Mucosa of rectum (tissue), 2 donors: ENCODE data around the gene NTNG1.

Source experiments
- H3K27ac ChIP-seq, 2 donors: one replicate each; pipeline ENCODE4 v1.7.0; 2013; ENCODE audit warnings: inconsistent platforms in 2 of 2, low read depth in 2 of 2, low read length in 2 of 2
- H3K27me3 ChIP-seq, 2 donors: one replicate each; pipeline ENCODE4 v1.7.0; 2013; ENCODE audit warnings: low read length in 2 of 2; ENCODE audit not compliant: control insufficient read depth in 2 of 2, insufficient read depth in 2 of 2
- H3K36me3 ChIP-seq, 2 donors: one replicate each; pipeline ENCODE4 v1.7.0; 2013; ENCODE audit warnings: low read length in 2 of 2; ENCODE audit not compliant: control insufficient read depth in 2 of 2, insufficient read depth in 2 of 2
- H3K4me1 ChIP-seq, 2 donors: one replicate each; pipeline ENCODE4 v1.7.0; 2013; ENCODE audit warnings: low read length in 2 of 2, mild to moderate bottlenecking in 1 of 2; ENCODE audit not compliant: control insufficient read depth in 2 of 2, insufficient read depth in 2 of 2
- H3K4me3 ChIP-seq, 2 donors: one replicate each; pipeline ENCODE4 v1.7.0; 2013; ENCODE audit warnings: low read length in 2 of 2
- H3K9ac ChIP-seq, 2 donors: one replicate each; pipeline ENCODE4 v1.7.0; 2013; ENCODE audit warnings: low read length in 2 of 2, low read depth in 1 of 2, mild to moderate bottlenecking in 1 of 2
- H3K9me3 ChIP-seq, 2 donors: one replicate each; pipeline ENCODE4 v1.7.0; 2013; ENCODE audit warnings: low read length in 2 of 2; ENCODE audit not compliant: control insufficient read depth in 2 of 2
- donor health status: healthy.
- donor health status: Normal muscosa, but diverticular disease.

NTNG1 gene

DNA sequence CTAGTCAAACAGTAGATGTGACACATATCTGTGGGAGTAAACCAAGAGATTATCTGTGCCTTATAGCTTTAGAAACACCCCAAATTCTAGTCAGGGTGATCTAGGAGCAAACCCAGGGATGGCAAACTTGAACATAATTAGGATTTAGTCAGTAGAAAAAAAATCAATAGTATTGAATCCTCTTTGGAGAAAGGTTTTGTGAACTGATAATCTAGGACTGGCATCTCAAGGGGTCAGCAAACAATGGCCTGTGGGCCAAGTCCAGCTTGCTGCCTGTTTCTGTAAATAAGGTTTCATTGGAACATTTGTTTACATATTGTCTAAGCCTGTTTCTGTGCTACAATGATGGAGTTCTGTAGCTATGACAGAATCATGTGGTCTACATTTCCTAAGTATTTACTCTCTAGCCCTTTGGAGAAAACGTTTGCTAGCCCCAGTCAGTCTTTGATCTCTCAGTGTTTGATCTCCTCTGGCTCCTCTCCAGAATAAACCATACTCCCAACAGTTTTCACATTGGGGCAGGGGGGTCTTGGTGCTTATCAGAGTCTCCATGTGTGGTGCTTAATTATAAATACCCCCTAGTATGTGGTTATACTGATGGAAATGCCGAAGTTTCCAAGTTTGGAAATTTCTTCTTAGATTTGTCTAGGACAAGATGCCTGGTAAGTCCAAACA lies 385.8 kb downstream of the NTNG1 start:
- Histone ChIP-seq H3K27ac (no peak overlapping the region), H3K36me3 (no peaks in the 10 kb centered on the region), H3K27me3 (no peaks in the 10 kb centered on the region), H3K9me3 (no peaks in the 10 kb centered on the region), H3K4me1 (no peaks in the 10 kb centered on the region), H3K4me3 (no peak overlapping the region), H3K9ac (no peak overlapping the region)

DNA sequence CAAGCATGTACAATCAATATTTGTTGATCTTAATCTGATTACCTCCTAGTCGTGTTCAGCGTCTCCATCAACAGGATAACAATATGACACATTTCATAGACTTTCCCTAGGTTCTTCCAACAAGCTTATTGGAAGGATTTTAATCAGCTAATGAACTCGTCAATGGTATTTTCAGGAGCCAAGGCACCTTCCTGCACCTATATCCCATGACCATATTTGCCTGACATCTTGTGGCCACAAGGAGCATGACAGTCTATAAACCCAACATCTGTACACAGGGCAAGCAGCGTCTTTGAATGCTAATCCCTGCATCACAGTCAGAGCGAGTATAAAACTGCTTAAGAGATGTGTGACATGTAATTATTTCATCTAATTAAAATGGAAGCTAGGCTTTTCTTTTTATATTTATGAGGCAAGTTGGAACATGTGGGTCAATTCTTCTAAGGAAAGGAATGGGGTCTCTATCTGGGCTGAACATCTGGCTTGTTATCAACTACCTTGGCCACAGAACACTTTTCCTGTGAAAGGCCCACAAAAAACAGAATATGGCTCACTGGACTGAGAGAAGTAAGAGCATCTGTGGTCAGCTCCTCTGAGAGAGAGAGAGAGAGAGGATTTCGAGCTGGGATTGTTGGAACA lies 388.8 kb downstream of the NTNG1 start:
- Histone ChIP-seq H3K4me3 (no peak overlapping the region), H3K27ac (no peak overlapping the region), H3K4me1 (peaks cover under 1 to 2% of the 10 kb centered on the region in 2 donors), H3K27me3 (no peaks in the 10 kb centered on the region), H3K9ac (no peak overlapping the region), H3K36me3 (no peaks in the 10 kb centered on the region), H3K9me3 (no peaks in the 10 kb centered on the region)

DNA sequence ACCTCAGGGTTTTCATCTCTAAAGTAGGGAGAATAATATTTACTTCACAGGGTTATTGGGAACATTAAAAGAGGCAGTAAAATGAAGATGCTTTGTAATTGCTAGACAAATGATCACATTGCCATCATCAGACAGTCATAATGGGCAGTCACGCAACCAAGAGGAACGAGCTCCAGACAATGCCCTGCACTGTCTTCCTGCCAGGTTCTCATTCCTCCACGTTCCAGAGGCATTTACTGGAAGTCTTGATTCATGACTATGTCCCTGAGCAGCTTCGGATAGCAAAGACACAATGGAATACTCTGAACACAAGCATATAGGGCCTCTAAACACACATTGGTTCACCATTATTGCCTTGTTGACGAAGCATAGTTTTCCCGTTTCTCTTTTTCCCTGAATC lies 389.7 kb downstream of the NTNG1 start:
- no peak overlapping the region for H3K27ac ChIP-seq
- no peaks in the 10 kb centered on the region for H3K27me3 ChIP-seq
- H3K36me3 ChIP-seq: no peaks in the 10 kb centered on the region
- no peak overlapping the region for H3K9ac ChIP-seq
- peaks cover 2 to 10% of the 10 kb centered on the region in 2 donors for H3K4me1 ChIP-seq
- no peaks in the 10 kb centered on the region for H3K9me3 ChIP-seq
- no peak overlapping the region for H3K4me3 ChIP-seq

DNA sequence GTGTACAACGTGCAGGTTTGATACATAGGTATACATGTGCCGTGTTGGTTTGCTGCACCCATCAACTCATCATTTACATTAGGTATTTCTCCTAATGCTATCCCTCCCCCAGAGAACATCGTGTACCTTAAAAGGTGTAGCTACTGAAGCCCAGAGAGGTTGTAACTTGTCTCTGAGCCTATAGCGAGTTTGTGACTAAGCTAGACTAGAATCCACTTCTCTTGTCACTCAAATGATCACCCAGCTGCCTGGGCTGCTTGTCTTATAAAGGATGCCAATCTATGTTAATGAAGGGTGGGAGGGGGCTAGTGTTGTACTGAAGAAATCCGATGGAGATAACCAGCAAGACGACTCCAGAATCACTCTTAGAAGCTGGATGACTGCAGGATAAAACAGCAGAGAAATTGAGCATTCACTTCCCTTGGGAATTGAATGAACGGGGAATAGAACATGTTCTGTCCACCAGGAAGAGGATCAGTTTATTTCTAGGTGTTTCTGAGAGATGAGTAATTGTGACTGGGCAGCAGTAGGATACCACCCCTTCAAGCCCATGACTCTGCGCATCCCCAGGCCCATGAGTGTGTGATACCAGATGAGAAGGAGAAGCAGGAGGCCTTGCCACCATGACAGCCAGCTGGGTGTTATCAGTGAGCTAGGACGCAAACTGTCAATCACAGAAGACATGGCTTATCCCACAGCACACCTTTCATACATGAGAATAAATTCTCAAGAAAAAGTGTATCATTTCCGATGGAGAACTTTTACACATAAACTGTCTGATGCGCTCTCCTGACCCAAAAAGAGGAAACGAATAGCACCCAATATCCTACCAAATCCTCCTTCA lies 390.4 kb downstream of the NTNG1 start:
- peaks cover 2 to 17% of the 10 kb centered on the region in 2 donors for H3K4me1 ChIP-seq
- H3K9me3 ChIP-seq: no peaks in the 10 kb centered on the region
- no peaks in the 10 kb centered on the region for H3K27me3 ChIP-seq
- H3K27ac ChIP-seq: no peak overlapping the region
- no peak overlapping the region for H3K9ac ChIP-seq
- H3K4me3 ChIP-seq: no peak overlapping the region
- H3K36me3 ChIP-seq: no peaks in the 10 kb centered on the region

DNA sequence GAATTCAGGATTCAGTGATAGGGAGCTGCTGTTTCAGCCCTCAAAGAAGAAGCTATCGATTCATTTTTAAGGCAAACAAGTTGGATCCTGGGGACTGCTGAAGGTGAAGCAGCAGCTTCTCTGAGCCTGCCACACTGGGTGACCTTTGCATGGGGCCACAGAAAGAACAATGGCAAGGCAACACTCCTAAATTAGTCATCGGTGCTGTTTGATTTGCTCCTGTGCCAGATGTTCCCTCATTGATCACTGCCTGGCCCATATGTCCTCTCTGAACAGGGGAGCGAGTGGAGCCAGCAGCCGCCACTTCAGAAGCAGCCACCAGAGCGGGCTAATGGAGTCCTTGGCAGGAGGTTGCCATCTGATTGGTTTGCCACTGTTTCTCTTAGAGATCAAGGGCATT lies 391.5 kb downstream of the NTNG1 start:
- no peak overlapping the region for H3K27ac ChIP-seq
- no peaks in the 10 kb centered on the region for H3K27me3 ChIP-seq
- H3K4me3 ChIP-seq: no peak overlapping the region
- no peaks in the 10 kb centered on the region for H3K36me3 ChIP-seq
- no peaks in the 10 kb centered on the region for H3K9me3 ChIP-seq
- peaks cover 2 to 21% of the 10 kb centered on the region in 2 donors for H3K4me1 ChIP-seq
- no peak overlapping the region for H3K9ac ChIP-seq
